Left forelimb (tissue), 1 donor: ENCODE data around the gene COQ8B.

Experiments
- DNase-seq: peaks from one replicate; pipeline ENCODE4 v3.0.0-alpha.2; 2018; ENCODE audit warnings: low spot score

Gene COQ8B

DNA sequence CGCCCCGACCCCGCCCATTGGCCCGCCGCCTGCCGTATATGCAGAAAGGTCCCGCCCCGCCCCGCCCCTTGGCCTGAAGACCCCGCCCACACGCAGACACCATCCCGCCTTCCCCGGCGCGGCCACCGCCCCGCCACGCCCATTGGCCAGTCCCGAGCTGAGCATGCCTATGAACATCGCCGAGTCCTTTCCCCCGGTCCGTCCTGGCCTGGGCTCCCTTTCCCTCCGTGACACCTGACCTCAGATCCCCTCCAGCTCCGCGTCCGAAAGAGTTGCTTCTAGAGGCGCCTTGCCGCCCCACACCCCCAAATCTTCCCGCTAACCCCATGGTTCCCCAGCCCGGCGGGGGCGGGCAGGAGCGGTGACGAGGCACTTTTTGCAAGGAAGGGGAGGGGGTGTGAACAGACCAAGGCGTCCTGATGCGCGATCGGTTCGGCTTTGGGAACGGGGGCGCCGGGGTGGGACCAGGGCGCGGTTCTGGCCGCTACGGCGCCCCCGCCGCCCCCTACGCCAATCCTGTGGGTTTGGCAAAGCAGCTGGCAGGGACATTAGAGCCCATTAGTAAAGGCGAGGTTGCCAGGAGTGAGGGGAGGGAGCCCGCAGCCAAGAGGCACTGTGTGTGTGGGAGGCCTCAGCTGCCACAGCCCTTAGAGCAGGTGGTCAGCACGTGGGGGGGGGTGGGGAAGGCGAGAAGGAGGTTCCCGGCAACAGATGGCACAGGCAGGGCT is 25.8 kb downstream of the COQ8B start:
- DNase-seq: peak; percentile 96

DNA sequence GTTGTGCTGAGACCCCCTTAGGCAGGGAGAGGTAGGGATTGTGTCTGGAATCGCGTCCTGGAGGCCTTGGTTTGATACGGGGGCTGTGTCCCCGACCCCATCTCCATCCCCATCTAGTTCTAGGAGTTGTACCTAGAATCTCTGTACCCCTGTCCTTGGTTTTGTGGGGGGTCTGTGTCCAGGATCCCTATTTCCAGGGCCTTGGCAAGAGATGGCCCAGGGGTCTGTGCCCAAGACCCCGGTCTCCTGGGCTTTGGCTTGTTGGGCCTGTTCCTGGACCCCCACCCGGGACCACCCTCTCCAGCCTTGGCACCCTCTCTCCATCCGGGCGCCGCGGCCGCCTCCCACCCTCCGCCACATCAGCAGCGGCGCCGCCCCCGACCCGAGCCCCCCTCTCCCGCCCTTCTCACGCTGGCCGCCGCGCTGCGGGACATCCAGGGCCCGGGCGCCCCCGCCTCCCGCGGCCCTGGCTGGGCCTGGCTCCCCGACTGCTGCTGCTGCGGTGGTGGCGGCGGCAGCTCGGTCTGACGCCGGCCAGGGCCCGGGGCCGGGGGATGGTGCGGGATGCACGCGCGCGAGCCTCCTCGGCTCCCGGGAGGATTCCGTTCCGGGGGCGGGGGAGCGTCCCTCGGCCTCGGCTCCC is 26.5 kb downstream of the COQ8B start, which contains the start of gene NUMBL:
NUMBL (minus strand) TSS at position 602 of the 643 bp plus-strand sequence; CDS start at position 434, 168 bp downstream.
- DNase-seq: no peak

DNA sequence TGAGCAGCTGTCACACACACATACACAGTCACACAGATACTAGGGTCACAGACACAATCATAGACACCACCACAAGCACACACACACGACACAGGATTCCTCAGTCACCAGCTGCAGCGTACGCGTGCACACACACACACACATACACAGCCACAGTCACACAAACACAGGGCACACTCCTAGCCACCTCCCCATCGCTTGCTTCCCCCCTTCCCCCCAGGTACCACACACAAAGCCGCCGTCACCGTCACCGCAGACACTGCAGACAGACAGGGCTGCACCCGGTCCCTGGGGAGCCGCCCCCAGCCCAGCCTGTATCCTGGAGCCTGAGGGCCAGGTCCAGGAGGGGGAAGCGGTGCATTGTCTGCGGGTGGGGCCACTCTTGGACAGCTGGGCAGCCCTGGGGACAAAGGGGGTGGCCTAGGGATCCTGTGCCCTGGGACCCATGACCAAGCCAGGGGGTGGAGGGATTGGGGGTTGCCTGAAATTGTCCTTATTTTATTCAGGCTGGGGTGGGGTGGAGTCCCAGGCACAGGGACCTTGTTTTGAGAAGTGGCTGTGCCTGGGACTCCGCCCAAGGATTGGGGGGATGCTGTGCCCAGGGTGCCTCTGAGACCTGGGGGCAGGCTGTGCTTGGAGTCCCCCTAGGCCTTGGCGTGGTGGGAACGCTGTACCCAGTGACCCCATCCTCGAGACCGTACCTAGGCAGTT is 27.2 kb downstream of the COQ8B start:
- no peak for DNase-seq

DNA sequence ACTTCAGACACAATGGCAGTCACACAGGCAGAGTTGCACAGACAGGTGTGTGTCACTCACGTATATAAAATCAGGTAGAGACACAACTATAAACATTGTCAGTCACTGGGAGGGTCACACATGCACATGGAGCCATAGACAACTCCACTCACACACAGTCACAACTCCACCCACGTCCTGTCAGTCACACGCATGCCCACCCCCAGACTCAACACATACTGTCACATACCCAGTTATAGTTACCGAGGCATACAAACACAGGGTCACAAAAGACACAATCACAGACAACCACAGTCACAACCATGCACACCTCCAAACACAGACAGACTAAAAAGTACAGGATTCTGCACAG is 27.7 kb downstream of the COQ8B start:
- no peak for DNase-seq

DNA sequence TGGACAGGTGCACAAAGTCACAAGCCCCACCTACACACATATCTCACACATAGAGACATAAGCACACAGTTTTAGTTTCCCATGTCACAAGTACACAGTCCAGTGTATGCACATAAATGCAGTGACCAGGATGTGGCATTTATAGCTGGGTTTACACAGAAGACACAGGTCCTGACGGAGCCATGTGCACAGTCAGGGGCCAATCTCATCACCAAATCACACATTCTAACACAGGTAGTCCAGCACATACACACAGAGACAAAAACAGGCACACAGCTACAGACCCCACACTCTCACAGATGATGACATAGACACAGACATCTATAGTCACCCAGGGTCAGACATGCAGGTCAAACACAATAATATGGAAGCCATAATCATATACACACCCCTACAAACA is 28.4 kb downstream of the COQ8B start:
- no peak for DNase-seq

DNA sequence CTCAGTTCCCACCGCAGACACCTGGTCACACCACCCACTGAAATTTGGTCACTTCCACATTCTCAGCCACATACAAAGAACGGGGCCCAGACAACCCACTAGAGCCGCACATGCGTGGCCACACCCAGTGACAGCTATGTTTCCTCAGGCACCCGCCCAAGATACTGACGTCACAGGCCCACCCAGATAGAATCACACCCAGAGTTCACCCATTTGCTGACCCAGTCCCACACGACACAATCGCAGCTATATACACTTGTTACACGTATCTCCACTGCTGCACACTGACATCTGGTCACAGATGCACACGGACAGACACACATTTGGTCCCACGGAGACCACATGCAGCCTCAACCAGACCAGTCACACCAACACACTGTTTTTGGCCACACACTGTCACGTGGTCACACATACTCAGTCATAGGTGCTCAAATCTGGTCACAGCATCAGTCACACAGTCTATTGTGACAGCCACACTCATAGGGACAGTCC is 29.1 kb downstream of the COQ8B start:
- DNase-seq: peak; percentile 84

DNA sequence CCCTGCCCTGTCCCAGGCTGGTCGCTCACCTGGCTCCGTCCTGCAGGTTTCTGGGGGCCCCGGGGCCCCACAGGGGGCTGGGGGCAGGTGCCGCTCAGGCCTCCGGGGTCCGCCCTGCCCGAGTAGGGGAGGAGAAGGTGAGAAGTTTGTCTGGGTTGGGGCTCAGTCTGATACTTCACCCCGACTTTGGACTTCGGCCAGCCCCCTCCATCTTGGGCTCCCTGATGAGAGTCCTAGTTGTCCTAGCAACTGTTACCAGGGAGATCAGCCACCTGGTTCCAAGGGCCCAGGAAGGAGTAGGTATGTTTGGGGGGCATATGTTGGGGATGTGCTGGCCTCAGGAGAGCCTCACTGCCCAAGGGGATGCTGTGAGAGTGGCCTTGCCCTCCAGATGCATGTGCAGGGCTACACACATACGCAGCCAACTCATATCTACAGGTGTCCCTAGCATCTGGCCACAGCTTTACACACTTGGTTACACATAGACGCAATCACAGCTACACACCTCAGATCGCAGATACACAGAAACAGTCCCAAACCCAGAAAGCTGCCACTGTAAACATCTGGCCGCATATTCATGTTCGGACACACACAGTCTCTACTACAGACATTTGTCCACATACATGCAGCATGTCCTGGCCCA is 29.7 kb downstream of the COQ8B start:
- no peak for DNase-seq

DNA sequence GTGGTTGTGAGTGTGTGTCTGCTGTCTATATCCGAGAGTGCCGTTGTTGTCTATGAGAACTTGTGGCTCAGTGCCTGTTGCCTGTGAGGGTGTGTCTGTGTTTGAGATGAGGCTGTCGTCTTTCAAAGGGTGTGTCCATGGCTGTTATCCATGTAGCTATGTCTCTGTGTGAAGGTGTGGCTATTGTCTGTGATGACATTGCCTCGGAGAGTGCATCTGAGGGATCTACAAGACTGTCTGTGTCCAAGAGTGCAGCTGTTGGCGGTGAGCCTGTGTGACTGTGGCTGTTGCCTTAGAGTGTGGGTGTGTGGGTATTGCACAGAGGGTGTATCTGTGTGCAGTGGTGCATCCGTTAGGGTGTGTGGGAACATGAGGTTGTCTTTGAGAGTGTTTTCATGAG is 31.1 kb downstream of the COQ8B start:
- no peak for DNase-seq

DNA sequence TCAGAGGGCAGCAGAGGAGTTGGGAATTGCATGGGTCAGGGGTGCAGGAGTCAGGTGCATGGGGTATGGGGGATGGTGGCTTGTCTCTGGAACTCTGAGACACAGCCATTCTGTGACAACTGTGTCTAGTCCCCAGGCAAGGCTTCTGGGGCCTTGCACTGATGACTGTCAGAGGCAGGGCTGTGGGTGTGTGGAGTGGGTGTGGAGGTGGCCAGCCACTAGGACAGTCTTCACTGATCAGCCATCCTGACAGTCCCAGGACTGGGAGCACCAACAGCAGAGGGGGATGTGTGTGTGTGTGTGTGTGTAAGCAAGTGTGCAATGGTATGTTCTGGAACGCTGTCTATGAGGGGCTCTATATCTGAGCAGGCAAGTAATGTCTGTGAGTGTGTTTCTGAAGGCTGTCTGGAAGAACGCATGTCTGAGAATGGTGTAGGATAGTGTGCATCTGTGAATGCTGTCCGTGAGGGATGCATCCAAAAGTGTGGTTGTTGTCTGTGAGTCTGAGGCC is 31.6 kb downstream of the COQ8B start:
- no peak for DNase-seq

DNA sequence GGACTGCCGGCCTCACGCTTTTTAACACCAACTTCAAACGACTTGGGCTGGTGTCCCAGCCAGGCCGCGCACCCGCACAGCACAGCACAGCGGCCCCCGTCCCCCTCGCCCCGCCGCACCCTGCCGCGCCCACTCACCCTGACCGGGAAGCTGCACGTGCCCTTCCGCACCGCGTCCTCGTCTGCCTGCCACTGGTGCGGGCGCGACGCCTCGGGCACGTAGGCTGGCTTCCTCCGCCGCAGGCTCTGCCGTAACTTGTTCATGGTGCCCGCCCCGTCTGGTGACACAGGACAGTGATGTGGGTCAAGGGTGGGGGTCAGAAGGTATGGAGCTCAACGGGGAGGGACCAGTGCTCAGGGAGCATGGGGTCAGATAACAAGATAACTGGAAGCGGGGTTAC is 32.4 kb downstream of the COQ8B start:
- DNase-seq: no peak

DNA sequence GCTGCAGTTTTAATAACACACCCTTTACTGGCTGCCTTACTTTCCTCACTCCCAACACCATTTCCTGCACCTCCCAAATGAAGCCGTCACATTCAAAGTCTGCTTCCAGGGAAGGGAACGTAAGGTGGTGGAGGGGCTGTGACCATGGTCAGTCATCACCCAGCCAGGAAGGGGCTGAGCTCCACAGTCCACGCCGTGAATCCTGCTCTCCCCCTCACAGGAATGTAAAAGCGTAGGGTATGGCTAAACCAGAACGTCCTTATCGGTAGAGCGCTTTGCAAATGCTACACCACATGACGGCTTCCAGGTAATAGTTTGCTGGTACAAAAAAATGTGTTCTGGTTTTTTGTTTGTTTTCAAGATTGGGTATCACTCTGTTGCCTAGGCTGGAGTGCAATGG is 33.2 kb downstream of the COQ8B start:
- DNase-seq: no peak

DNA sequence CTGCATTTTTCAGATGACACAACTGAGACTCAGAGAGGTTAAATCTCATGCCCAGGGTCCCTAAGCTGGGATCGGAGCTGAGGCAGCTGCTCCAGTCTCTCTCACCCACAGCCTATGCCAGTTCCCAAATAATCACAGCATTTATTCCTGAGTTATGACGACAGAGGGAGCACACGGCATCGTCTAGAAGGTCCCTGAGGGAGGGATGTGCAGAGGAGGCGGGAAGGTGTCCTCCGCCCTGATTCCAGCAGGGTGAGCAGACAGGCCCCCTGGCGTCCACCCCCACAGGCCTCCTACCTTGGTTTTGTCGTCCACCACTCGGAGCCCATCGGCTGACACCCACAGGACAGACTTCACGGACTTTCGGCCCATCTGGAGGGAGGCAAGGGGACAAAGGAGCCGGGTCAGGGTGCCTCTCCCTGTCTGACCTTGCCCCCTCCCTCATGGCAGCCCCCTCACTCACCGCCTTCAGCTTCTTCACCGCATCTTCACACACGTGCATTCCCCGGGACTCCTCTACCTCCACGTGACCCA is 34.2 kb downstream of the COQ8B start:
- no peak for DNase-seq

DNA sequence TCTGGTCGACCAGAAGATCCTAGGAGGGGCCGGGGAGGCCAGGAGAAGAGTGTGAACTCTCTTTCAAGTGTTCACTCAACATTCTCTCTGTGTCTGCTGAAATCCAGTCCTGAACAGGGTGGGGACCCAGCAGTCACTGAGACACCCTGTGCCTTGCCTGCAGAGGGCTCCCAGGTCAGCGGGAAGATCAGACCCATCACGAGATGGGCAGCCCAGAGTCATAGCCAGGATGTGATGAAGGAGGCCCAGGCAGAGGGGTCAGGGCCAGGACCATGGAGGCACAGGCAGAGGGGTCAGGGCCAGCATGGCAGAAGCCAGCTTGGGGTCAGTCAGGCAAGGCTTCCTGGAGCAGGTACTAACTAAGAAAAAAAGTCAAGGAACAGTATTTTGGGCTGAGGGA is 35.6 kb downstream of the COQ8B start:
- DNase-seq: no peak

DNA sequence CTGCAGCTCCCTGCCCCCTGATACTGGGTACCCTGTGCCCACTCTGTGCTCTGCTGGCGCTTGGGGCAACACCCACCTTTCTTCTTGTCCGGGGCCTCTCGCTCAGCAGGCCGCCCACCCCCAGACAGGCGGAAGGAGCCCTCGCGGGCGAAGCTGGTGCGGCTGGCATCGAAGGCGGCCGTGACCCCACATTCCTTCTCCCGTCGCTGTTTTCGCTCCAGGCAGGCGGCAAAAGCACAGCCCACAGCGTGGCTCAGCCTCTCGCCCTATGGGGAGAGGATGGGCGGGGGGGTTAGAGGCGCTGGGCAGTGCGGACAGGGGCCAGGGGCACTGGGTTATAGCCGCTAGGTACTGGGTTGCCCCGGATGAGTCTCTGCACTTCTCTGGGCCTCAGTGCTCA is 39.5 kb downstream of the COQ8B start:
- no peak for DNase-seq

DNA sequence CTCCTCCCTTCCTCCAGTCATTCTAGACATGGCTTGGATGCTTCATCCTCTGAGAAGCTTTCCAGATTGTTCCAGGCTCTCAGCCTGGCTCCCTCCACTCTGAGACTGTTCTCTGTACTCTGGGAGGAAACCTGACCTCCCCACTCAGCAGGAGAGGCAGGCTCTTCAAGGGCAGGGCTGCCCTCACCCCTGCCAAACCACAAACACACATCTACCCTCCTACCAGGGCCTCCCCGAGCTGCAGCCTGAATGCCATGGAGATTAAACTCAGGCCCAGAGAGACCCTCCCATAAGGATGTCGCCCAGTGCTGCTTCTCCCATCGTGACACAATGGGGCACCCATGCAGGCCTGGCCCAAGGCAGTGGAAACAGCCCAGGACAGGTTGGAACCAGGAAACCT is 42.4 kb downstream of the COQ8B start:
- DNase-seq: no peak

DNA sequence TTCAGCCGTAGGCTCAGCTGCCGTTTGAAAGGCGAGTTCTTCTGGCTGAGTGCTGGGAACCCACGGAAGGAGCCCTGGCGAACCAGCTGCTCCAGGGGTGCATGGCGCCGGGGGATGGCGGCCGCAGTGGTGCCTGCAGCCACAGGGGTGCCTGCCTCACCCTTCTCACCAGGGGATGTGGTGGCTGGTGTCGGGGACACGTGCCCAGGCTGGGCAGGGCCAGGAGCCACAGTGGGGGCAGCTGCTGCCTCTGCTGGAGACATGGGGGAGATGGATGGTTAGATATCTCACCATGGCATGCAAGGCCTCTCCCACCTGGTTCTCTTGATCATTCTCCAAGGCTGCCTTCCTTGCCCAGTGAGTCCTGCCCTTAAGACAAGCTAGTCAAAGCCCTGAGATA is 43.3 kb downstream of the COQ8B start:
- no peak for DNase-seq

DNA sequence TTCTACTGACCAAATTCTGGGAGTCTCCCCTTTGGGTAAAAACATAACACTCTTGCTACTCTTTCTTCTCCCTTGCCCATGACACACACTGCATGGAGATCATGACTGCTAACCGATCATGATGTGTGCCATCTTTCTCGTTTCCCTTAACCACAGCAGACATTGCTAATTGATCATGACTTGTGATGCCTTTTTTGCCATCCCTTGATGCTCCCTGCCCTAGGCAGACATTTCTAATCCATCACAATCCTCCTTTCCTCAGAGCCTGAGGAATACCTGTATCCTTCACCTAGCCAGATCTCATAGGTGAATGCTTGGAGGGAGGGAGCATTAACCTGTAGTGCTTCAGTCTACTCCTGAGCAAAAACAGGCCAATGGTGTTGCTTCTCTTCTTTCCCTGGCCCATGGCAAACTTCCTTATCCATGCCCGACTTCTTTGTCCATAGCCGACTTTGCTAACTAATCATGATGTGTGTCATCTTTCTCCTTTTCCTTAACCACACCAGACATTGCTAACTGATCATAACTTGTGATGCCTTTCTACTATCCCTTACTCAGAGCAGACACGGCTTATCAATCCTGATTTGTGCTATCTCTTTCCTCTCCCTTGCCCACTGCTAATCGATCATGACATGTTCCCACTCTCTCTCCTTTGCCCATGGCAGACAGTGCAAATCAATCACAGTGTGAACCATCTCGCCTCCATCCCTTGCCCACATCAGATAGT is 44.0 kb downstream of the COQ8B start:
- DNase-seq: no peak

DNA sequence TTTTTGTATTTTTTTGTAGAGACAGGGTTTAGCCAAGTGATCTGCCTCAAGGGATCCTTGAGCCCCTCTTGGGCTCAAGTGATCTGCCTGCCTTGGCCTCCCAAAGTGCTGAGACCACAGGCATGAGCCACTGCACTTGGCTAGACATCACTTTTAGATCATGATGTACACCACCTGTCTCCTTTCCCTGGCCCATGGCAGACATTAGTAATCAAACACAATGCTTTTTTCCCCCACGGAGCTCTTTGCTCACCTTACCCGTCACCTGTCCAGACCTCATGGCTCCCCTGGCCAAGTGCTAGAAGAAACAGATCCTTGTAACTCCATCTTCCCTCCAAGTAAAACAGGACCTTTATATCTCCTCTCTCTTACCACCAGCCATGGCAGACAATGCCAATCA is 44.6 kb downstream of the COQ8B start:
- DNase-seq: no peak

DNA sequence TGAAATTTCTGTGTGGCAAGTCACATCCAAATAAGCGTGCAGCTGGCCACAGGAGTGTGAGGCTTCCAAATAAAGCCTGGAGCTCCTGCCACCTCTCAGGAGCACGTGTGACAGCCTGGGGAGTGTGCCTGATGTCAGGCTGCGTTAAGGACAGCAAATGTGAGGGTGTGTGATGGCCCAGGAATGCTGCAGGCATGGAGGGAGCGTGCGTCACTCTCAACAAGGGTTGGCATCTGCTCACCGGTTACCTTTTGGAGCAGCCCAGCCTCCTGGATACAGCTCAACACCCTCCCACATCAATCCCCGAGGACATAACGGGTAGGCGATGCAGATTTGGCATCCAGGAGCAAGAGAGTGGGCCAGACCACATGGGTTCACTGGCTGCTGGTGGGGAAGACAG is 45.3 kb downstream of the COQ8B start:
- DNase-seq: no peak

DNA sequence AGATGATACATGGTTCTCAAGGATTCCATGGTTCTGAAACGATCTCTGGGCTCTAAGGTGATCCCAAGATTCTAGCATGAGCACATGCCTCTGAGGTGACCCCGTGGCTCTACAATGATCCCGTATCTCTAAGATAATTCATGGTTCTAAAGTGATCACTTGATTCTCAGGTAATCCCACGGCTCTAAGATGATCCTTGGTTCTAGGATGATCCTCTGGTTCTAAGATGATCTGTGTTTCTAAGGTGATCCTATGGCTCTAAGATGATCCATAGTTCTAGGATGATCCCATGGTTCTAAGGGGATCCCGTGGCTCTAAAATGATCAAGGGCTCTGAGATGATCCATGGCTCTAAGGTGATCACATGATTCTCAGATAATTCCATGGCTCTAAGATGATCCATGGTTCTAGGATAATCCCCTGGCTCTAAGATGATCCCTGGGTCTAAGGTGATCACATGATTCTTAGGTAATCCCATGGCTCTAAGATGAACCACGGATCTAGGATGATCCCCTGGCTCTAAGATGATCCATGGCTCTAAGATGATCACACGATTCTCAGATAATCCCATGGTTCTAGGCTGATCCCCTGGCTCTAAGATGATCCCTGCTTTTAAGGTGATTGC is 47.6 kb downstream of the COQ8B start:
- no peak for DNase-seq

DNA sequence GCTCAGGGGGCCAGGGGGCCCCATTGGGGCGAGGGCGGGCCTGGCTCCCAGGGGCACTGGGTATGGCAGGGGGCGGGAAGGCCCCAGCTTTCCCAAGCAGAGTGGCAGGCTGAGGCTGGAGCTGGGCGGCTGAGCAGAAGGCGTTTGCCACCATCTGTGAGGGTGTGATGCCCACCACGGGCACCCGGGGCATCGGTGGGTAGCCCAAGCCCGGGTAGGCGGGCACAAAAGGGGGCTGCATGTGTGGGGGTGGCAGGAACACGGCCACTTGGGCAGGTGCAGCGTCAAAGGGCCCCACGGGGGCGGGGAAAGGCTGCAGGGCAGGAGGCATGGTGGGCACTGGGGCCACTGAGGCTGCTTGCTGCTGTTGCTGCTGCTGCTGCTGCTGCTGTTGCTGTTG is 49.1 kb downstream of the COQ8B start:
- DNase-seq: no peak
